ENCODE measurements around the gene SNX10.

- peak in 3 of 7 experiments; percentile 18 to 28 (median 27) for TF ChIP-seq CTCF (IDR thresholded peaks at IDR 0.05)
- TF ChIP-seq POLR2A (IDR thresholded peaks at IDR 0.05): peak; percentile 0 to 48 (median 44)
These were observed 106.2 kb downstream of the SNX10 start for GRCh38 chr7:26397796-26398426.

Measured in body of pancreas (tissue), 4 donors.